NCI-H187 (cell line): ENCODE data around the gene PHKG2.
A peak's percentile ranks its signal among the peaks of the same experiment; 100 is the strongest.
"Not testable (repeated sequence)": the region's sequence is repeated elsewhere in the genome, so short reads cannot be mapped to it uniquely, and the experiment has no call there.

Experiments
- DNase-seq, 2 experiments: peaks; one replicate each; lab custom pipeline; 2025; lab: John Stamatoyannopoulos, UW

PHKG2 gene

GRCh38 chr16:30747799-30748633, at the start of gene PHKG2:
TSS of gene PHKG2 (plus strand) at chr16:30748425. CDS start at chr16:30748821, 396 bp downstream.
- DNase-seq, result peak; percentile 83 to 90

DNA sequence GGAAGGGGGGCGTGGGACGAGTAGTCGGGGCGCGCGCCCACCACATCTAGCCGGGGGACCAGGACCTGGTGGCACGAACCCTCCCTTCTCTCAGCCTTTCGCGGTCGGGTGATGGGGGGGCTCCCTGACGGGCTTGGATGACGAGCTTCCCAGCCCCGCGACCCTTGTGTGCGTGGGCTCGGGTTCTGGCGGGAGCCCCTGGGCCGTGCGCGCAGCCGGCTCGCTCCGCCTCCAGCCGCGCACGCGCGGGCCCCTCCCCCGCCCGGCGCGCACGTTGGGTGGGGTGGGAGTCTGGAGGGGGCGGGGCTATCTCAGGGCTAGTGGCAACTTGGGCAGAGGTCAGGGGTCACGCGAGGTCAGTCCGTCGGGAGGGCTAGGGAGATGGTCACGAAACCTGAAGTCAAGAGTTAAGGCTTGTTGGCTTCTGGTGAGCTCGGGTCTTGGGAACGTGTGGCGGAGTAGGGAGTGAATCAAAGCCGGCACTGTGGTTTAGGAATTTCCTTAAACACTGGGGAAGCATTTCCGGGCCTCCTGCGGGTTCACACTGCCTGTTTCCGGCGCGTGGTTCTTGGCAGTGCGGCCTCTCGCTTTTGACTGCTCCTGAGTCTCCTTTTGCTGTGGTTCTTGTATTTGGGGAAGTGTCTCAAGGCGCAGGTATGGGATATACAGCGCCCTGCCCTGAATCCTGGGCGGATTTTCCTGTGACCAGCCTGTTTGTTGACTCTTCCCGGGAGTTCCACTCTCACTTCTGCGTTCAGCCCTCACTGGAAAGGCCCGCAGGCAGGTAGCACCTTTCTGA, 49.2 kb upstream of the PHKG2 start, which contains the start of gene SRCAP:
Gene SRCAP (plus strand): TSS at position 356 of the 799 bp plus-strand sequence. CDS start 1,654 bp downstream, outside the sequence.
- DNase-seq, result peak; percentile 7 to 30

DNA sequence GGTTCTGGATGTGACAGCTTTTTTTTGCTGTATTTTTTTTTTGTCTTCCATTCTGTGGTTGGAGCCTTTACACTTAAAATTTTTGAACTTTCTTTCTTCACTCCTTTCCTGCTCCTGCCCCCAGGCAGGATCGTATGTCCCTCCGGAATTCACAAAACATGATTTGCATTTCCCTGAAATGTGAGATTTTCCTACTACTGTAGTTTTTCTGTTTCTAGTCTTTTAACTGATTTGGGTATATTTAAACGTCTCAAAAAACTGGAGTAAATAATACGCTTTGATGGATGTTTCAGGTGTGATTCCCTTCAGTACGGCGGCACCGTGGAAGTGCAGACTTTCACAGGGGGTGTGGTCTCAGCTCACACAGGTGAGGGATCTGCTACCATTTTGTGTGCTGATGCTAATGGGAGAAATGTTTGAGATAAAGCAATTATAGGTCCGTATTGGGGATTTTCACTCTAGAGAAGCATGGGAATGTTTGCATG, 48.6 kb upstream of the PHKG2 start:
- DNase-seq, result no peak

DNA sequence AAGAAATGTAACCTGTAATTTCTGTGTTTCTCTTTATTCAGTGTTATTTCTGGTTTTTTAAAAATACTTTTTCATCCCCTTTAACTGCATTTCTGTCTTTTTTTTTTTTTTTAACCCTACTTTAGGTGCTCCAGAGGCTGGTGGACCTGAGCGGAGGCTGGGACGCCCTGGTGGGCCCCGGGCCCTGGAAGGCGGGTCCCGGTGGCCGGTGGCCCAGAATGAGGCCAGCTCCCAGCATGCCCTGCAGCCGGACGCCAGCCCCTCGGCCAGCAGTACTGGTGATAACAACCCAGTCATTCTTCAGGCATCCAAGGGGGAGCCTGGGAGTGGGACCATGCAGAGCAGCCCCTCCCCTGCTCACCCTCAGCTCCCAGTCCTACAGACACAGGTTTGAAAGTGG, 47.7 kb upstream of the PHKG2 start:
- no peak for DNase-seq

DNA sequence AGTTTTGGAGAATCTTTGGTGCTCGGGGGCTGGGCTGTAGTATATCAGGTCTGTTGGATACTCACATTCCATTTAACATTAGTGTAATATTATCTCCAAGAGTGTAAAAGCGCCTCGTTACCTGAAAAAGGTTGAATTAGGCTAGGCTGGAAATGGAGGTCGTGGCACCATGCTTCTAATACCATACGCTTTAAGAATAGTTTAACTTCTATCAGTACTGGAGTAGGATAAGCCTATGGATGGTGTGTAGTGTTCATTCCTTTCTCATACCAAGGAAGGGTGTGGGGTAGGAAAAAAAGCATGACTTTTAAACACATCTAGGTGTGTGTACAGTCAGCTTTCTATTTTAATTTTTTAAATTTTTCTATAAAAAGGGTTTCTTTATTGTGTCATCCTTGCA, 47.3 kb upstream of the PHKG2 start:
- no peak for DNase-seq

DNA sequence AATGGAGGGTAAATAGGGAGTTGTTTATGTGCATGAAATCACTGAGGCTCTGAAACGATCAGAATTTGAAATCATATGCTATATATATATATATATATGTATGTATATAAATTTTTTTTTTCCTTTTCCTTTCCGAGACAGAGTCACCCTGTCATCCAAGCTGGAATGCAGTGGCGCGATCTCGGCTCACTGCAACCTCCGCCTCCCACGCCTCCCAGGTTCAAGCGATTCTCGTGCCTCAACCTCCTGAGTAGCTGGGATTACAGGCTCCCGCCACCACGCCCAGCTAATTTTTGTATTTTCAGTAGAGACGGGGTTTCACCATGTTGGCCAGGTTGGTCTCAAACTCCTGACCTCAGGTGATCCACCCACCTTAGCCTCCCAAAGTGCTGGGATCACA, 45.2 kb upstream of the PHKG2 start:
- DNase-seq, result not testable (repeated sequence)

DNA sequence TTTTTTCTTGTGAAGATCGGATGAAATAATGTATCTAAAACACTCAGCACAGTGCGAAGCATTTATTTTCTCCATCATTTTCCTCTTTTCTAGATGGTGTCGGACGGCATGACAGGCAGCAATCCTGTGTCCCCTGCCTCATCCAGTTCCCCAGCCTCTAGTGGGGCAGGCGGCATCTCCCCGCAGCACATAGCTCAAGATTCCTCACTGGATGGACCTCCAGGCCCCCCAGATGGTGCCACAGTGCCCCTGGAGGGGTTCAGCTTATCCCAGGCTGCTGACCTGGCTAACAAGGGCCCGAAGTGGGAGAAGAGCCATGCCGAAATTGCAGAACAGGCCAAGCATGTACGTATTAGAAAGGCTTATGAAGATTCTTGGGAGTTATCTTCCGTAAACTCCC, 44.3 kb upstream of the PHKG2 start:
- DNase-seq, result no peak

GRCh38 chr16:30706046-30706445, 42.2 kb upstream of the PHKG2 start:
- no peak for DNase-seq

DNA sequence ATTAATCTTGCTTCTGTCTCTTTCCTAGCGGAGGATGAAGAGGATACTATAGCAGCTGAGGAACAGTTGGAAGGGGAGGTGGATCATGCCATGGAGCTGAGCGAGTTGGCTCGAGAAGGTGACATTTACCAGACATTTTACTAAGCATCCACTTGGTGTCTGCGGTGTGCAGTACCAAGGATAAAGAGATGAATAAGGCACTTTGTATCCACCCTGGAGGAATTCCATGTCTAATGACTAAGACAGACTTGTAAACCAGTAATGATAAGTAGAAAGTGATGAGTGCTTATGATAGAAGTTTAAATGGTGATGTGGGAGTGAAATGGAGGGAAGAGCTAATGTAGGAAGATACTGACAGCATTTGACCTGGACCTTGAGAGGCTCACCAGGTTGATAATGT, 37.3 kb upstream of the PHKG2 start:
- DNase-seq, result no peak

DNA sequence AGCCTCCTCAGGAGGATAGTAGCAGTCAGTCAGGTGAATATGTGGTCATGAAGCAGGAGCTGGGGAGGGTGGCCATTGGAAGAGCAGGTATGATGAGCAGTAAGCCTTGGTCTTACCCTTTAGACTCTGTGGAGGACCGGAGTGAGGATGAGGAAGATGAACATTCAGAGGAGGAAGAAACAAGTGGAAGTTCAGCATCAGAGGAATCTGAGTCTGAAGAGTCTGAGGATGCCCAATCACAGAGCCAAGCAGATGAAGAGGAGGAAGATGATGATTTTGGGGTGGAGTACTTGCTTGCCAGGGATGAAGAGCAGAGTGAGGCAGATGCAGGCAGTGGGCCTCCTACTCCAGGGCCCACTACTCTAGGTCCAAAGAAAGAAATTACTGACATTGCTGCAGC, 36.5 kb upstream of the PHKG2 start:
- DNase-seq, result no peak

DNA sequence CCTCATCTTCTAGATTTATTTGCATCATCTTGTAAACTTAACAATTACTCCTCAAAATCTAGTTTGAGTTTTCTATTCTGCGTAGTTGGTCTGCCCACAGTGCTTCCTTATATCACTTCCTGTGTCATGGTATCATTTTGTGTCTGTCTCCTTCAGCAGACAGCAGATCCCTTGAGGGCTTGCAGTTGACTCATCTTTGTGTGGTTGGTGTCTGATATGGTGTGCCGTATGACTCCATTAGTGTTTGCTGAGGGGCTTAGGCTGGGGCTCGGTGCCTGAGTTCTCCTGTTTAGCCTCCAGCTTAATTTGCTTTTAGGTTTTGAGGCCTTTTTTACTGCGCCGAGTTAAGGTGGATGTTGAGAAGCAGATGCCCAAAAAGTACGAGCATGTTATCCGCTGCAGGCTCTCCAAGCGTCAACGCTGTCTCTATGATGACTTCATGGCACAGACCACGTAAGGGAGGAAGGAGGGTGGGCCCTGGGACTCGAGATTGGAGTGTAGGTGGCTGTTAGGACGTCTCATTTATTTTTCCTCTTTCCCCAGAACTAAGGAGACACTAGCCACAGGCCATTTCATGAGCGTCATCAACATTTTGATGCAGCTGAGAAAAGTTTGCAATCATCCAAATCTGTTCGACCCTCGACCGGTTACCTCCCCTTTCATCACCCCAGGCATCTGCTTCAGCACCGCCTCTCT, 32.3 kb upstream of the PHKG2 start:
- no peak for DNase-seq

GRCh38 chr16:30720086-30720485, 28.1 kb upstream of the PHKG2 start:
- DNase-seq, result no peak

- no peak for DNase-seq
Measured at GRCh38 chr16:30720694-30721093, 27.5 kb upstream of the PHKG2 start.

GRCh38 chr16:30721167-30721566, 27.1 kb upstream of the PHKG2 start:
- no peak for DNase-seq

- DNase-seq, result no peak
Measured at GRCh38 chr16:30721606-30722005, 26.6 kb upstream of the PHKG2 start.

DNA sequence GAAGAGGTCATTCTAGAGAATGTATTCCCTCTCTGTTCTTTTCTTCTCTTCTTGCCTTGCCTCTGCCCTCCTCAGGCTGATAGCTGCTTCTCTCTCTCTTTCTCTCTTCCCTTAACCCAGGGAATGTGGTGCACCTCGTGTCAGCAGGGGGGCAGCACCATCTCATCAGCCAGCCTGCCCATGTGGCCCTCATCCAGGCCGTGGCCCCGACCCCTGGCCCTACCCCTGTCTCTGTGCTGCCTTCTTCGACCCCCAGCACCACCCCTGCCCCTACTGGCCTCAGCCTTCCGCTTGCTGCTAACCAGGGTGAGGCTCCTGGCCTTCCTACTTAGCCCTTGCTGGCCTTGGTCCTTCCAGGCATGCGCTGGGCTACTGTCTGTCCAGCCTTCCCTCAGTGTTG, 25.8 kb upstream of the PHKG2 start:
- no peak for DNase-seq

DNA sequence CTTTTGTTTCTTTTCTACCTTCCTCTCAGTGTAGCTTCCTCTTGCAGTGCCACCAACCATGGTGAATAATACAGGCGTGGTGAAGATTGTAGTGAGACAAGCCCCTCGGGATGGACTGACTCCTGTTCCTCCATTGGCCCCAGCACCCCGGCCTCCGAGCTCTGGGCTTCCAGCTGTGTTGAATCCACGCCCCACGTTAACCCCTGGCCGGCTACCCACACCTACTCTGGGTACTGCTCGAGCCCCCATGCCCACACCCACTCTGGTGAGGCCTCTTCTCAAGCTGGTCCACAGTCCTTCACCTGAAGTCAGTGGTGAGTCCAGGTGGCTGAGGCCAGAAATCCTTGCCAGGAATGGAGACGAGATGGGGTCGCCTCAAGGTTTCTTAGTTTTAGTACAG, 25.3 kb upstream of the PHKG2 start:
- no peak for DNase-seq

GRCh38 chr16:30723725-30724355, 24.4 kb upstream of the PHKG2 start:
- no peak for DNase-seq

DNA sequence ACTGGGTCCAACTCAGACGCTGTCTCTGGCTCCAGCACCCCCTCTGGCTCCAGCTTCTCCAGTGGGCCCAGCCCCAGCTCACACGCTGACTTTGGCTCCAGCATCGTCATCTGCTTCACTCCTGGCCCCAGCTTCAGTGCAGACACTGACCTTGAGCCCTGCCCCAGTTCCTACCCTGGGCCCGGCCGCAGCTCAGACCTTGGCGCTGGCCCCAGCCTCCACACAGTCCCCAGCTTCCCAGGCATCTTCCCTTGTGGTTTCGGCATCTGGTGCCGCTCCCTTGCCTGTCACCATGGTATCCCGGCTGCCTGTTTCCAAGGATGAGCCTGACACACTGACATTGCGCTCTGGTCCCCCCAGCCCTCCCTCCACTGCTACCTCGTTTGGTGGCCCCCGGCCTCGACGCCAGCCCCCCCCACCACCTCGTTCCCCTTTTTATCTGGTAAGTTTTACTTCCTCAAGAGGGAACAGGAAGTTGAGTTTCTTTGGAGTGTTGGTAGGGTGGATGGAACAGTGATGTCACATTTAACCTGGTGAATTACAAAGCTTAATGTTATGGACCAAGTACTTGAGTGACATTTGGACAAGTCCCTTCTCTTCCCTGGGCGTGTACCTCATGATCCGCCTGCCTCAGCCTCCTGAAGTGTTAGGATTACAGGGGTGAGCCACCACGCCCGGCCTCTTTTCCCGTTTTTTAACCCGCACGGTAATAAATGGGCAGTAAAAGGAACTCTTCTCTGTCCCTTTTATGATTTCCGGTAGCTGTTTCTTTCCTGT, 23.4 kb upstream of the PHKG2 start:
- no peak for DNase-seq

GRCh38 chr16:30725418-30725792, 22.8 kb upstream of the PHKG2 start:
- DNase-seq, result no peak

GRCh38 chr16:30728321-30728720, 19.9 kb upstream of the PHKG2 start:
- DNase-seq, result no peak
